GM19397 (cell line): Measurements from ENCODE around the gene KLHDC7B.

Experiments
- ATAC-seq: cut with Tn5 transposase; IDR thresholded peaks from one replicate; pipeline ENCODE4 v1.9.1; 2021; ENCODE audit warnings: mild to moderate bottlenecking, moderate library complexity; ENCODE audit not compliant: unreplicated experiment

KLHDC7B gene

DNA sequence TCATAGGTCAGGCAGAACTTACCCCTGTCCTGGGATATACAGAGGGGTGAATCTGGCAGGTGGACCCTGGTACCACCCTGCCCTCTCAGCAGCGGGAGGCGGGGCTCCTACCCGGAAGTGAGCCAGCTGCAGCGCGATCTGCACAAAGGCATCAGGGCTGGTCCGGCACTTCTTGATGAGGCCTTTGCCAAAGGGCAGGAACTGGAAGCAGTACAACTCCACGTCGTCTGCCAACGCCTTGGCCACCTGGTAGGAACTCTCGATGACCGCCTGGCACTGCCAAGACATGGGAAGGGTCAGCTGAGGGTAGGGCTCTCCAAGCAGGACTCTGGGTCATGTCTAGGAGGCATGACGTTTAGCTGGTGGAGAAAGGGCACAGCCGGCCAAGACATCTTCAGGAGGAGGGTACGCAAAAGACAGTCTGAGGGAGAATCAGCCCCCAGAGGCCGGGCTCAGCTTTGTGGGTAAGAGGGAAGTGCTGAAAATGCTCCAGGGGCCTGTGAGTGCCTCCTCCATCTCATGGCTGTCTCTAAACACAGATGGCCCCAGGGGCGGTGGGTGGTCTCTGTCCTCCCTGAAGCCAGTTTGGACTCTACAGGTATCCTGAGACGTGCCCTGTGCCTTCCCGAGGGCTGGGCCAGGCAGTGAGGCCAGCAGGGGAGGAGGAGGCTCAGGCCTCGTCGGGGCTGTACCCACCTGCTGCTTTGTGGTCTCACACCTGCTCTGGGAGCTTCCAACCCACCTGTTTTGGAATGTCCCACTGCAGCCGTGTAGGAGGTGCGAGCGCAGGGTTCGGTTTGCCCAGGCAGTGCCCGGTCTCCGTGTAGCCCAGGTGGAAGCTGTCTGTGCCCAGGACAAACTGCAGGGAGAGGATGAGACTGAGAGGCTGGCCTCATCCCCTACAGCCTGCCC lies 25.8 kb downstream of the KLHDC7B start:
- no peak for ATAC-seq

DNA sequence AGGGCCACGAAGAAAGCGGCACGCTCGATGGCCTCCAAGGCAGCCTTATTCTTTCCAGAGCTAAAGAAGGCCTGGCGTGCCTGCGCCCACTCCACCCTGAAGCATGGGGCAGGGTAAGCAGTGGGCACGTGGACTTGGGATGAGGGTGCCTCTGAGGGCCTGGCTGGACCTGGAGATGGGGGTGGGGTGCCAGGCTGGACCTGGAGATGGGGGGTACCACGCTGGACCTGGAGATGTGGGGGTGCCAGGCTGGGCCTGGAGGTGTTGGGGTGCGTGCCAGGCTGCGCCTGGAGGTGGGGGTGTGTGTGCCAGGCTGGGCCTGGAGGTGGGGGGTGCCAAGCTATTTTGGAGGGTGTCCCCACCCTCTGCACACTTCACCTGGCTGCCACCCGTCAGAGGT lies 27.3 kb downstream of the KLHDC7B start:
- no peak for ATAC-seq

DNA sequence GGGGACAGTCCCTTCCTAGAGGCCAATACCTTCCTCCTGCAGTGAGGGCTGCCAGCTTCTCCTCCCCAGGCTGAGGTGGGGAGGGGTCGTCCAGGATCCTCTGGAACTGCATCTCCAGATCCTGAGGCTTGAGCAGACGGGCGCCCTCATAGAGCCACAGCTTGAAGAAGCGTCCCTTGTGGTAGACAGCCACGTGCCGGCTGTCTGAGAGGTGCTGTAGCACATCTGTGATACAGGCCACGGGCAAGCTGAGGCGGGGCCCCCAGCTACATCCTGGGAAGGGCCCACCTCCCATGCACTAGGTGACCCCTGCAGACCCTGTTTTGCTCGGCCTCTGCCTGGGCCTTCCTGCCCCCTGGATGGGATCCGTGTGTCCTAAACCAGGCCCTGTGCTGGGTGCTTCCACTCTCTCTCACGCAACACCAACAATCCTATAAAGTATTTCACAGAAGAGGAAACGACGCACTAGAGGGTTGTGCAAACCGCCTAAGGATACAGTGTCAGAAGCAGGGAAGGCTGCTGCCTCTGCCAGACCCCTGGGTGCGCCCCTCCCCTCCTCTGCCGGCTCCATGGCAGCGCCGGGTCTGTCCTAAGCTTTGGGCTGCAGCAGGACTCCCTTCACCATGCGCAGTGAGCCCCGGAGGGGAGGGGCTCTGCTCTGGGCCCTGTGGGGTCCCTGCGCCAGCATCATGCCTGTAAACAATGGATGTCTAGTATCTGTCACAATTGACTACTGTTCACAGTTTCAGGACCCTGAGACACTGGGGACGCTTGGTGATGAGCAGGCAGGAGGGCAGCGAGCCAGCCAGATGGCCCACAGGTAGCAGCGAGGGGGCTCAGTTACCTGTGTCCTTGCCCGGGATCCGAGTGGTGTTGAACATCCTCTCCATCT lies 28.0 kb downstream of the KLHDC7B start:
- no peak for ATAC-seq

DNA sequence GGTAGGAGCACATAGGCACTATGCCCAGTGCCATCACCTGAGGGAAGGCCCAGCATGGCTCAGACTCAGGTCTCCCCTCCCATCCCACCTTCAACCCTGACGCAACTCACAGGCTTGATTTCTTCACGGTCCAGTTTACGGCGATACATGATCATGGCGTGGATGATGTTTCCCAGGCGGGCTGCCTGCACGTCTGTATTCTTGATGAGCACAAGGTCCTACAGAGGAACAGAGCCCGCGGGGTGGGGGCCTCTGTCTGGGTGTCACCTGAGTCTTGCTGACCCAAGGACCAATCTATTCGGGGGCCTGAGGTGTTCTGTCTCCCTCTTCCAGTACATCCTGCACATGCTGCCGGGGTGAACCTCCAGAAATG lies 28.7 kb downstream of the KLHDC7B start:
- ATAC-seq, result no peak

DNA sequence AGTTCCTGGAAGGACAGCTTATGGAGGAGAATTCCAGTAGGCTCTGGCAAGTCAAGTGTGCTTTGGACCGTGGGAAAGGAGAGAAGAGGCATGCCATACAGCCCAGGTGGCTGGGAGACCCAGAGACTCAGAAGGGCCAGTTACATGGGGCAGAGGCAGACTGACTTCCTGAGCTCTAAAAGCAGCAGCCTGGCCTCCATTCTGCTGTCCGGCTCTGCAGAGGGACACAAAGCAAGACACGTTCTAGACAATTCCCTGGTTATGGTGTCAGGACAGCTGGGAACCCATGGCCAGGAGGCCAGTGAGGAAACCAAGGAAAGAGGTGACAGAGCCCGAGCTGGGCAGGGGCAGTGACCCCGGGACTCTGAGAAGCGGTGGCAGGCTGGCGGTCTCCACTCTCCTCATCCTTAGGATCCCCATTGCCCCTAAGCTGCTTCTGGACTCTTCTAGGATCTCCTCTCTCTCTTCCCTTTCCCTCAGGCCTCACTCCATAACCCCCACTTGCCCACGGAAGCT lies 29.8 kb downstream of the KLHDC7B start:
- ATAC-seq, result no peak

DNA sequence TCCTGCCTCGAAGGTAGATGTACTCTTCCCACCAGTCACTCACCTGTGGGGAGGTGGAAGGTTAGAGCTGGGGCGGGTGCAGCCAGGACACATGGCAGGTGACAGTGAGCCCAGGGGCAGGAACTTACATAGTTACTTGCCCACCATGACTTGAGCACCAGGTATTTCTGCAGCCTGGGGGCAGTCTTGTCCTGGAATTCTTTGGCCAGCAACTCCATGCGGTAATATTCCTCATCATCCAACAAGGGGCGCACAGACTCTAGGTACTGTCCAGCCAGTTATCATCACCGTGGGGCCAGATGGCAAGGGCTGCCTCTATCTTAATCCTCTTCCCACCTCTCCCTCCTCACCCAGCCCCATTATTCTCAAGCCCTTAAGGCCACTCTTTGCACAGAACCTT lies 30.4 kb downstream of the KLHDC7B start:
- no peak for ATAC-seq

DNA sequence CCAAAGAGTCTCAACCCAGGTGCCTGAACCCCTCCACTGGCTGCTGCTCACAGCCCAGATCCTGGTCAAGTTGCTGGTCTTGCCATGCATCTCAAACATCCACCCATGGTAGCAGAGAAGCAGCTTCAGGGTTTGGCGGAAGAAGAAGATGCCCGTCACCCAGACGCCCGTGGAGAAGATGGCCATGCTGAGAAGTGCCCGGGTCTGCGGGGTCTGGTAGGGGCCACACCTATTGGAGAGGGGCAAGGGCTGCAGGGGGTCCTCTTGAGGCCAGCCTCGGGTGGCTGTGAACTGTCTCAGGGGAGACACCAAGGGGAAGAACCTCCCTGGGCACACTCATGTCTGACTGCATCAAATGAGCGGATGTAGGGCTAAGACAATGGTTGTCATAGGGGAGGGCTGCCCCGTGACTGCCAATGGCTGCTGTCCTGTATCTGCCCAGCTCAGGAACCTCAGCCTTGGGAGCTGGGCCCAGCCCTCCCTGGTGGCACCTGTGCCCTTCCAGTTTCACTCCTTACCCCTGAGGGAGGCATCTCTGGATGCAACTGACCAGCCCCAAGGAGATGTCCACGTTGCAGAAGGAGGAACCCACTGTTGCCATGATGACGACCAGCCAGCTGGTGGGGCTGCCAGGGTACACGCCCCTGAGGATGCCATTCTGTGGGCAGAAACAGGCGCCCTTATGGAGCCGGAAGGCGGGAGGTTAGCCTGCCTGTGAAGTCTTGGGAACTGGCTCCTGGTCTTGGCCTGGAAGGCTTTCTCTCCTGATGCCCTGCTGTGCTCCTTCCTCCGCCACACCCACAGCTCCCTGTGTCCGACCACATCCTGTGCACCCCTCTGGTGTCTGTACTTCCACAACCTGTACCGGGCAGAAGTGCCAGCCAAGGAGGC lies 31.4 kb downstream of the KLHDC7B start:
- ATAC-seq, result no peak

DNA sequence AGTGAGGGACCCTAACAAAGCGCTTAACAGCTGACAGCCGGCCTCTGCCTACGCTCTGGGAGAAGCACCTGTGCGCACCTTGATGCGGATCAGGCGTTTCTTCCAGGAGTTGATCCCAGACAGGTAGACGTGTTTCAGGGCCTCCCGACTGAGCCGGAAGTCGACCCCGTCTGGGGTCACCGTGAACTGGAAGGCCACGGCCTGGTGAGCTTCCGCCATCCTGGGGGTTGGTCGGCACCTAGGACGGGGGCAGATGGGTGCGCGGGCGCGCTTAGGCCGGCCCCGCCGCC lies 31.9 kb downstream of the KLHDC7B start:
- ATAC-seq, result no peak

DNA sequence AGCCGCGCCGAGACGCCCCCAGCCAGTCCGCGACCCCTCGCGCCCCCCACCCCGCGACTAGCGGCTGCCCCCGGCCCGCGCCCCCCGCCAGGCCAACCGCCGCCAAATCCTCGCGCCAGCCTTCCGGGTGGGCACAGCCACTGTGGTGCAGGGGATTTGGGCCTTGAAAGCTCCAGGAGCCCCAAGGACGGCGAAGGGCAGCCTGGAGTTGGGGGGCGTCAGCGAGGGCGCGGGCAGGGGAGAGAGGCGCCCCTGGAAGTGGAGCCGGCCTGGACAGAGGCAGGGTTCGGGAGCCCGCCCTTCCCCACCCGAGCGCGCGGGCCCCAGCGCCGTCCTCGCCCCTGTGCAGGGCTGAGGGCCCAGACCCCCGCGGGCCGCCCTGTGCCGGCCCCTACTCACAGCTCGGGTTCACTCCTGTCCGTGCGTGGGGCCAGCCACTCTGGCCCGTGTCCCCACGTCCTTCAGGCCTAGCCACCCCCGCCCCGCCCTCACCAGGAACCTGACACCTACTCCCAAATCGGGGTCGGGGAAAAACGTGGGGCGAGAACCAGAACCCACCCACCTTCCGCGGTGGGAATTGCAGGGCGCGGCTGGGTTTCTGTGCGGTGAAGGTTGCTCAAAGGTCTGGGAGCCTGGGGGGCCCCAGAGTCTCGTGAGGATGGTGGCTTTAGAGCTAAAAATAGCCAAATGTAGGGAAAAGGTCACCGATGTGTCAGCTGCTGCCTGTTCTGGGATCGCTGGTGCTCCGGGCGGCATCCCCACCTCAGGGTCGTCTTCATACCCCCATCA lies 32.5 kb downstream of the KLHDC7B start, which contains the start of gene CPT1B:
Gene CPT1B (minus strand): TSS at position 441 of the 789 bp plus-strand sequence. CDS start 512 bp downstream, outside the sequence.
- ATAC-seq, result no peak

DNA sequence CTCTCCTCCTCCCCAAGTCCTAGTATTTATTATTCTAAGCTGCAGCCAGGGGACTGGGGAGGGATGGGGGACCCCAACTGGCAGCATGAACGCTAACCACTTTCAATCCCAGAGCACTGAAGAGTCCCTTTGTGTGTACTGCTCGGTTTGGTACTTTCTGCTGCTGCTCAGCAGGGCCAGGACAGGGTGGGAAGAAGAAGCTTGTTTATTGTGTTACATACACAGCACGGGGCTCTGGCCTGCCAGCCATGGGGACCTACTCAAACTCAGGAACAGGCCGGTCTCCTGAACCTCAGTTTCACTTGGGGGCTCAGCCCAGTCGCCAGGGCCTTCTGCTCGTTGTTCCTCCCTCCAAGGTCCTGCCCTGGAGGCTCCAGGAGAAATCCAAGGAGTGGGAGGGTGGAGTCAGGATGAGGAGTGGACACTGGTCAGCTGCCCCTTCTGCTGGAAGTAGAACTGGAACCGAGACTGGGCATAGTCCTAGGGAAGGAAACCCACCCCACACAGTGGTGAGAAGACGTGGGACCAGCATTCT lies 33.1 kb downstream of the KLHDC7B start:
- ATAC-seq, result no peak

DNA sequence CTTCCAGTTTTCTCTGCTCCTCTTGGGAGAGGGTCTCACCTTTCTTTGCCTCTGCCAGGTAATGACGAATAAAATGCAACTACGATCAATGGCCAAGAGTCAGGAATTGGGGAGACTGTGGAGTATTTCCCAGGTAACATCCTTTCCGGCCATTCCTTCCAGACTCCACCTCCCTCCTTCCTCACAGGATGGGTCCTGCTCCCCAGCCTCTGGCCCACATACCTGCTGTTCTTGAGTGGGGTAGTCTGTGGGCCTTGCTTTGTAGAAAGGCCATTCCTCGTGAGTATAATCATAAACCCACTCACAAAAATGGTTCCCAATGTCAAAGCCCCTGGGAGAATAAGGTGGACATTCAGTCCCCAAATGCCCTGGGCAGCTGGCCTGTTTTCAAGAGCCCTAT lies 34.1 kb downstream of the KLHDC7B start:
- no peak for ATAC-seq

DNA sequence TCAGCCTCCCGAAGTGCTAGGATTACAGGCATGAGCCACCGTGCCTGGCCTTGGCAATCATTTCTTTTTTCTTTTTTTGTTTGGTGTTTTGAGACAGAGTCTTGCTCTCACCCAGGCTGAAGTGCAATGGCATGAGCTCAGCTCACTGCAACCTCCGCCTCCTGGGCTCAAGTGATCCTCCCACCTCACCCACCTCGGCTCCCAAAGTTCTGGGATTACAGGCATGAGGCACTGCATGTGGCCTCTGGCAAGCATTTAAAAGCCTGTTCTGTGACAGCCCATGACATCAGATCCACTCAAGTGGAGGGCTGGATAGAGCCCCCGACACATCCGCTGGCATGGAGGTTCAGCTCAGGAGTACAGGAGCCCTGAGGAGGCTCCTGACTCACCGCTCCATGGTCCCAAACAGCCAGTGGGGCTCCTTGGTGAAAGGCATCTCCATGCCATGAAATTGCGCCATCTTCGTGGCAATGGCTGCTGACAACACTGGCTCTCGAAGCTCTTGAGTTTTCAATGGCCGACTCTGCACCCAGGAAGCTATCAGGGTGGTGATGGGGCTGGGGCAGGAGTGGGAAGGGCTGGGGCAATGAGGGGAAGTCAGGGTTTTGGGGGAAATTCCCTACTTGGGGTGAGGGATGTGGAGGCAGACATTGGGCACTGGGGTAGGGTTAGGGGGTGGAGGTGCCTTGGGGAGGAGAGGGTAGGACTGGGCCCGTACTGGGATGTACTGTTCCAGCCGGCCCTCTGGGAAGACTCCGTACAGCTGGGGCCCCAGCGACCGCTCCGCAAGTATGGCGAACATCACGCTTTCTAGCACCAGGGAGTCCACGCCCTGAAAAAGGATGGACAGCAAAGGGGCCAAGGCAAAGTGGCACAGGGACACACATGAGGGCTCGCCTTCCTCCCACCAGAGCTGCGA lies 35.6 kb downstream of the KLHDC7B start:
- no peak for ATAC-seq

DNA sequence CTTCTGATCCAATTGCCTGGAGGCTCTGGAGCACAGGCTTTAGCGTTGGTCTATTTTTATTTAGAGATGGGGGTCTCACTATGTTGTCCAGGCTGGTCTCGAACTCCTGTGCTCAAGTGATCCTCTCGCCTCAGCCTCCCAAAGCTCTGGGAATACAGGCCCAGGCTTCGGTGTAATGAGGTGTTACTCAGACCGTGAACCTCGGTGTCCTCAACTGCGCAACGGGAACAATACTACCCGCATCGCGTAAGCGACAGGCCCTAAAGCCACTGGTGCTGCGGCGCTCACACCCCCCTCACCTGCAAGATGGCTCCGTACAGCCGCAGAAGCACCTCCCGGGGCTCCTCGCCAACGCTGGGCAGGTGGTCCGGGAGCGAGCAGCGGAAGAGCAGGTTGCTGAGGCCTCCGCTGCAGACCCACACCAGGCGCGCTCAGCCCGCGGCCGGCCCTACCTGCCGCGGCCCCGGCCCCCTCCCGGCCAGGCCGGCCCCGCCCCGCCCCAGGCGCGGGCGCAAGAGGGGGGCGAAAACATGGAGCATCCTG lies 36.3 kb downstream of the KLHDC7B start:
- no peak for ATAC-seq

DNA sequence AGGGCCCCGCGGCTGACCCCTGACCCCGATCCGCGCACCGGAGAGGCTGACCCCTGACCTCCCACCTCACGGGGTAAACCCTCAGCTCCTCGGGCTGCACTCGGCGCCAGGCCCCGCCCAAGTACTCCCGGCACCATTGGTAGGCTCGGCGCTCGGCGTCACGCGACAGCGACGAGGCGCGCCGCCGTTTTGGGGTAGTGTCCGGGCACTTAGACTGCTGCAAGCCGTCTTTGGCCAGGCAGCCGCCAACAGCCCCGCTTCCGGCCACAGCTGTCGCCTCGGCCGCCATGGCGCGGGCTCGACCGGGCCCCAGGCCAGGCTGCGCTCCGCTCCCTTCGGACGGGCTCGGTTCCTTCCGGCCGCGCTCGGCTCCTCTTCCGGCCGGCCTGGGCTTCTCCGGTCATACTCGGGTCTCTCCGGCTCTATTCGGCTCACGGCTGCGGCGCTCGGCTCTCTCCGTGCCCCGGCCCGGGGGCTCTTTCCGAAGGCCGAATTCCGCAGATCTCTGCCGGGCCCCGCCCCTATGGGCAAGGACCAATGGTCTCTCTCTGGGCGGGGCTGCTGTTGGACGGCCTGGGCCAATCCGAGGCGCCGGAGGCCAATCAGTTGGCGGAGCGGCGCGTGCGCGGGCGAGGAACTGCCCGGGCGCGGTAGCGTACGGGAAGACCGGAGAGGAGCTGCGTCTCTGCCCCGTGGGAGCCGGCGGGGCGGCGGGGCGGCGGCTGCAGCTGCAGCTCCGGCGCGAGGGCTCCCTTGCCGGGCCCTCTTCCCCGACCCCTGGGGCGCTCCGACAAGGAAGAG lies 37.0 kb downstream of the KLHDC7B start, which contains the start of gene CHKB:
Gene CHKB (minus strand): TSS at position 357 of the 801 bp plus-strand sequence. CDS start 68 bp downstream, at position 289.
- peak; percentile 88 for ATAC-seq

DNA sequence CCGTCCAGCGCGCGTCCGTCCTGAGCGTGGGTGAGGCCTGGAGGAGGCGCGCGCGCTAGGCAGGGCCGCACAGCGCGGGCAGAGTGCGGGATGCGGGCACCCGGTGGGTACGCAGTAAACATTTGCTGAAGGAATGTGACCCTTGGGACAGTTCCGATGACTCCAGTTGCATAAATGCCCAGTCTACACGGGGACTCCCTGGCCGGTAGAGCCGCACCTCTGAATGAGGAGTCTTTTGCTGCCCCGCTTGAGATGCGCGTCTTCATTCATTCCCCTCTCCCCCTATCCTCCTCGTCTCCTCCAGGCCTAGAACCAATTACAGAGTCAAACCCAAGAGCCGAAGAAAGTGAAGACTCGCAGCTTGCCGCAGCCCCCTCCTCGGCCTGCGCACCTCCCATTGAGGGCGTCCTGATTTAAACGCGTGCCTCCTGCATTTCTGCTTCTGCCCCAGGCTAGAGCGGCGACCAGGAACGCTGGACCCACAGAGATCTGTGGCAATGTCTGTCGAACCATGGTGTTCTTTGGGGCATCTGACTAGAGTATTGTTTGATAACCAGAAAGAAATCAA lies 37.7 kb downstream of the KLHDC7B start:
- ATAC-seq, result peak; percentile 27

DNA sequence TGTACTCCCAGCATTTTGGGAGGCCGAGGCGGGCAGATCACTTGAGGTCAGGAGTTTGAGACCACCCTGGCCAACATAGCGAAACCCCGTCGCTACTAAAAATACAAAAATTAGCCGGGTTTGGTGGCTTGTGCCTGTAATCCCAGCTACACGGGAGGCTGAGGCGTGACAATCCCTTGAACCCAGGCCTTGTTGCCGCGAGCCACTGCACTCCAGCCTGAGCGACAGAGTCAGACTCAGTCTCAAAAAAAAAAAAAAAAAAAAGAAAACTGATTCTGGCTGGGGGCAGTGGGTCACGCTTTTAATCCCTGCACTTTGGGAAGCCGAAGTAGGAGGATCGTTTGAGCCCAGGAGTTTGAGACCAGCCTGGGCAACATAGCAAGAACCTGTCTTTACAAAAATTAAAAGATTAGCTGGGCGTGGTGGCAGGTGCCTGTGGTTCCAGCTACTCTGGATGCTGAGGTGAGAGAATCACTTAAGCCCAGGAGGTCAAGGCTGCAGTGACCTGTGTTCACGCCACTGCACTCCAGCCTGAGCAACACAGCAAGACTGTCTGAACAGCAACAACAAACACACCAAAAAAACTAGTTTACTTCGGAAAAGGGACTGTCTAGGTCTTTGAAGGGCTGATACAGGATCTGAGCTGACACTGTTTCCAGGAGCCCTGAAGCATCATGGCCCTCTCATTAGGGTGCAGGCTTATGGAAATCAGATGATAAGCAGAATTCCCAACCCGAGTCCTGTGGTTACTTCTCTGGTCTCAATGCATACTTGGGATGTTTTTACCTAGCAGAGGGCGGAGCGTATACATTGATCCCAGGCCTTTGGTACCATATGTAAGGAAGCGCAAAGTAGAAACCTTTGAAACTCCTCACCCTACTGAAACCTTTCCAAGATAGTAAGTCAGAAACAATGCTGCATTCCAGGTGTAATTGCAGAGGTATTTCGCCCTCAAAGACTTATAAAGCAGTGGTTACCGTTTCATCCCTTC lies 38.7 kb downstream of the KLHDC7B start:
- no peak for ATAC-seq
